IPS DF 4.7 (cell line): ENCODE data around the gene SEC61B.

Experiments used
- DNase-seq: peaks from one replicate; pipeline ENCODE4 v3.0.0-alpha.2; 2013; ENCODE audit warnings: low spot score; ENCODE audit errors: extremely low read depth

SEC61B gene

GRCh38 chr9:99221621-99222415 is at the start of gene SEC61B, which contains the start of gene ALG2:
TSS of gene SEC61B (plus strand) at chr9:99222282. CDS start at chr9:99222364, 82 bp downstream.
TSS of gene ALG2 (minus strand) at chr9:99221942. CDS start at chr9:99221894, 48 bp downstream.
- peak; percentile 71 for DNase-seq

- DNase-seq: no peak
These were observed 48.2 kb upstream of the SEC61B start for GRCh38 chr9:99173570-99174504.

GRCh38 chr9:99176527-99177013 is 45.5 kb upstream of the SEC61B start:
- no peak for DNase-seq

- no peak for DNase-seq
These were observed 44.3 kb upstream of the SEC61B start for GRCh38 chr9:99177576-99178366.

GRCh38 chr9:99178912-99179872 is 42.9 kb upstream of the SEC61B start:
- DNase-seq: no peak

GRCh38 chr9:99180199-99180598 is 41.9 kb upstream of the SEC61B start:
- DNase-seq: no peak

GRCh38 chr9:99180662-99181061 is 41.4 kb upstream of the SEC61B start:
- no peak for DNase-seq

GRCh38 chr9:99181206-99181605 is 40.9 kb upstream of the SEC61B start:
- DNase-seq: no peak

- no peak for DNase-seq
These were observed 40.5 kb upstream of the SEC61B start for GRCh38 chr9:99181621-99182020.

GRCh38 chr9:99182356-99182755 is 39.7 kb upstream of the SEC61B start:
- DNase-seq: no peak

GRCh38 chr9:99183616-99184015 is 38.5 kb upstream of the SEC61B start:
- DNase-seq: no peak

- DNase-seq: no peak
These were observed 38.0 kb upstream of the SEC61B start for GRCh38 chr9:99184110-99184474.

- DNase-seq: peak; percentile 93
These were observed 37.4 kb upstream of the SEC61B start for GRCh38 chr9:99184475-99185347.

- DNase-seq: no peak
These were observed 36.8 kb upstream of the SEC61B start for GRCh38 chr9:99185348-99185632.

- no peak for DNase-seq
These were observed 36.1 kb upstream of the SEC61B start for GRCh38 chr9:99185934-99186333.

GRCh38 chr9:99187311-99187710 is 34.8 kb upstream of the SEC61B start:
- no peak for DNase-seq

- DNase-seq: no peak
These were observed 32.9 kb upstream of the SEC61B start for GRCh38 chr9:99189186-99189585.

- no peak for DNase-seq
These were observed 32.0 kb upstream of the SEC61B start for GRCh38 chr9:99189887-99190596.
